Ovary (tissue), 9 donors: ENCODE measurements around the gene NCK1. TPM values are rescaled to one million over a fixed set of nuclear protein-coding genes. Genes with fewer than 3 reads are reported as not detected.

ENCODE experiments used
- DNase-seq, 5 donors: peaks; one replicate each; pipeline ENCODE4 v3.0.0-alpha.2; 2019 to 2020
- H3K27ac ChIP-seq, 2 donors: fragments of 200-600 bp; one replicate each; pipeline versions ENCODE4 v1.5.1 to v1.8.0; 2019 to 2022
- H3K27me3 ChIP-seq: fragments of 200-600 bp; one replicate; pipeline ENCODE4 v1.8.0; 2022
- H3K36me3 ChIP-seq: fragments of 200-600 bp; sonication (generic); one replicate; pipeline ENCODE4 v1.5.1; 2019
- H3K4me1 ChIP-seq: one replicate; pipeline ENCODE4 v1.8.1; 2013; ENCODE audit warnings: mild to moderate bottlenecking, moderate library complexity; ENCODE audit not compliant: insufficient read depth
- H3K4me3 ChIP-seq: fragments of 200-600 bp; sonication (generic); one replicate; pipeline ENCODE4 v1.5.1; 2017
- H3K9me3 ChIP-seq, 2 donors: fragments of 200-600 bp in 1 of 2; sonication (generic) in 1 of 2; one replicate each; pipeline versions ENCODE4 v1.5.1 to v1.8.1; 2013 to 2019; ENCODE audit warnings: mild to moderate bottlenecking in 1 of 2, moderate library complexity in 1 of 2
- CTCF ChIP-seq, 3 donors: fragments of 450-650 bp in 2 of 3; fragments of 200-600 bp in 1 of 3; IDR thresholded peaks; one replicate each; pipeline versions ENCODE4 v1.5.1 to v1.8.0; 2016 to 2022; ENCODE audit warnings: antibody characterized with exemption in 3 of 3, mild to moderate bottlenecking in 1 of 3
- EP300 ChIP-seq: sonication (generic); formaldehyde crosslinking; IDR thresholded peaks from one replicate; pipeline ENCODE4 v1.6.1; 2017; ENCODE audit warnings: antibody characterized with exemption
- POLR2A ChIP-seq: fragments of 450-650 bp; IDR thresholded peaks from one replicate; pipeline ENCODE4 v1.6.1; 2017; ENCODE audit warnings: antibody characterized with exemption, mild to moderate bottlenecking, moderate library complexity
- WGBS, 3 donors: extraction: QIAGEN DNeasy Blood & Tissue Kit in 1 of 3; methylation state at CpG; one replicate each; pipeline versions ENCODE4 v1.1.5 to v1.1.7; 2013 to 2017; 5-methylcytosine and 5-hydroxymethylcytosine counted together
- intact Hi-C, 4 donors: fragments of 100-400 bp; cut with DNase I; formaldehyde crosslinking; loops; one replicate each; pipeline versions ENCODE4 v1.11.0 to v1.15.1; 2022 to 2023
- polyA plus RNA-seq, 2 donors: library from polyadenylated mRNA; stranded (reverse); fragments of 200-250 nt in 1 of 2; fragments of 350-450 nt in 1 of 2; fragmentation: Illumina TruSeq in 1 of 2; extraction: RNeasy Lipid Tissue Mini Kit (QIAGEN cat#74804) in 1 of 2; gene quantifications; one replicate each; pipeline ENCODE4 v1.2.3, GENCODE V29; 2013 to 2014
- total RNA-seq, 7 donors: library from RNA; depleted of rRNA in 2 of 7; stranded (reverse); fragments of >200 nt in 2 of 7; fragmentation: NEBNext Ultra II Directional in 3 of 7; extraction: Animal tissue kit (Norgen Biotek cat#: 25700) in 3 of 7; gene quantifications; one replicate each; pipeline versions ENCODE4 v1.1.0 to v1.2.4, GENCODE V29; 2016 to 2023
- donor health status: DM: no; HTN: no; CAD: no; lungs with moderate emphysema.
- donor health status: DM: no; HTN: no; CAD: no.
- donor health status: Bipolar disorder and iron deficiency.
- donor health status: DM: yes; HTN: yes; CAD: no.
- donor health status: DM: no; HTN: no; CAD: no.
- donor health status: DM: yes; HTN: yes; CAD: no.

Gene NCK1
- total and polyA plus RNA-seq, 9 donors = 27.6 to 49.4 (median 36.0) TPM

- Histone ChIP-seq H3K36me3 (no peaks in the 10 kb centered on the region), H3K27ac (no peak overlapping the region), H3K4me1 (no peaks in the 10 kb centered on the region), H3K27me3 (no peaks in the 10 kb centered on the region), H3K4me3 (no peak overlapping the region), H3K9me3 (no peaks in the 10 kb centered on the region)
- no peak for DNase-seq
- intact Hi-C loops = no loop called here
- TF ChIP-seq EP300 (no peak), CTCF (IDR thresholded peaks at IDR 0.05) (no peak), POLR2A (no peak)
- 96 to 97% (median 96%) methylated on average over 4 of the region's 4 CpGs for WGBS, 3 donors
These were observed 69.6 kb downstream of the NCK1 start for GRCh38 chr3:136931606-136932005.

- Histone ChIP-seq H3K4me1 (no peaks in the 10 kb centered on the region), H3K27me3 (no peaks in the 10 kb centered on the region), H3K36me3 (no peaks in the 10 kb centered on the region), H3K27ac (no peak overlapping the region), H3K9me3 (no peaks in the 10 kb centered on the region), H3K4me3 (no peak overlapping the region)
- WGBS, 3 donors = 86 to 93% (median 88%) methylated on average over 1 of the region's 1 CpG
- intact Hi-C loops = no loop called here
- DNase-seq = no peak
- no peak for TF ChIP-seq POLR2A
- TF ChIP-seq CTCF (IDR thresholded peaks at IDR 0.05) = no peak
- TF ChIP-seq EP300 = no peak
These were observed 70.5 kb downstream of the NCK1 start for GRCh38 chr3:136932523-136932922.

GRCh38 chr3:136932978-136933772 lies 71.2 kb downstream of the NCK1 start:
- no peaks in the 10 kb centered on the region for H3K36me3 ChIP-seq
- H3K4me3 ChIP-seq = no peak overlapping the region

GRCh38 chr3:136937175-136937574 lies 75.2 kb downstream of the NCK1 start:
- intact Hi-C loops = no loop called here
- H3K4me1 ChIP-seq = no peaks in the 10 kb centered on the region
- no peak for TF ChIP-seq POLR2A
- no peak for TF ChIP-seq EP300
- no peak for TF ChIP-seq CTCF (IDR thresholded peaks at IDR 0.05)
- H3K4me3 ChIP-seq = no peak overlapping the region
- no peaks in the 10 kb centered on the region for H3K9me3 ChIP-seq
- H3K36me3 ChIP-seq = no peaks in the 10 kb centered on the region
- no peak overlapping the region for H3K27ac ChIP-seq
- DNase-seq = no peak
- 98 to 100% (median 99%) methylated on average over 1 of the region's 1 CpG for WGBS, 3 donors
- no peaks in the 10 kb centered on the region for H3K27me3 ChIP-seq

More at GRCh38 chr3:136932978-136933772, 71.2 kb downstream of the NCK1 start:
- H3K27me3 ChIP-seq = no peaks in the 10 kb centered on the region
- TF ChIP-seq EP300 (no peak), CTCF (IDR thresholded peaks at IDR 0.05) (no peak), POLR2A (no peak)
- no peaks in the 10 kb centered on the region for H3K4me1 ChIP-seq
- 80 to 95% (median 82%) methylated on average over 1 of the region's 1 CpG for WGBS, 3 donors
- no peaks in the 10 kb centered on the region for H3K9me3 ChIP-seq
- H3K27ac ChIP-seq = no peak overlapping the region
- DNase-seq = no peak
- intact Hi-C loops = no loop called here
